ENCODE measurements around the gene TMEM218. TPM values are rescaled to one million over a fixed set of nuclear protein-coding genes. Genes with fewer than 3 reads are reported as not detected.

TMEM218 gene
- total RNA-seq, 1 experiment from 2014 or later: 17.9 TPM

DNA sequence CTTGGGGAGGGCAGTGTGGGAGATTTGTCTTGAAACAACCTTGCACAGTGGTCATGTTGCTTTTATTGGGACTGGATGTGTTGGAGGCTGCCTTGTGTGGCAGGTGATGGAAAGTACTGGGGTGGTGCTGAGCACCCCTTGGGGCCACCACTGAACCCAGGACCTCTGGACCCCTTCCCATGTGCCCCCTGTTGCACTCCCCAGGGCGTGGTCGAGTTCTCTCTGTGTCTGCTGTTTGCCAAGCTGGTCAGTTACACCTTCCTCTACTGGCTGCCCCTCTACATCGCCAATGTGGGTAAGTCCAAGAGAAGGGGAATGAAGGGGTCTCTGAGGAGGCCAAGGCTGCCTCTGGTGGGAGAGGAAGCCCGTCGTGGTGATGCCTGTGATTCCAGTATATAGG lies 29.4 kb downstream of the TMEM218 start:
- RAD21 ChIA-PET (ENCODE audit: low non-redundant PET in 1 of 2, low total read pairs in 2 of 2, uncharacterized antibody in 2 of 2, unreplicated experiment in 2 of 2): interaction anchor here in 1 of 2 experiments (1.1 kb wide), 1 partner anchor 9 kb away, joined by 3 read pairs; no protein-coding TSS in a partner anchor
- H3K27me3 ChIP-seq (ENCODE audit: insufficient read depth, low read length): no peaks in the 10 kb centered on the region
- intact Hi-C loops (cut with micrococcal nuclease): no loop called here
- DNase-seq (ENCODE audit: low read depth, low spot score) (no peak), ATAC-seq (no peak)
- no peaks in the 10 kb centered on the region for H4K20me1 ChIP-seq (ENCODE audit: insufficient read depth)
- no peaks in the 10 kb centered on the region for H3K9me2 ChIP-seq (ENCODE audit: insufficient read depth)
- no peaks in the 10 kb centered on the region for H3K79me2 ChIP-seq (ENCODE audit: insufficient read depth, low read length)
- no peak overlapping the region for H3K9ac ChIP-seq (ENCODE audit: low read length)
- BruUV-seq (replicated peaks): no TSS peak
- H3K4me3 ChIP-seq (replicated peaks in 1 of 2; ENCODE audit: low read depth in 1 of 2, low read length in 2 of 2): no peak overlapping the region
- CTCF ChIA-PET: interaction anchor here (1.4 to 3.0 kb wide), 2 partner anchors 9 to 109 kb away, joined by 4 to 10 read pairs; no protein-coding TSS in a partner anchor
- H3K36me3 ChIP-seq (ENCODE audit: control insufficient read depth in 1 of 2, insufficient read depth in 2 of 2, low read length in 2 of 2): no peaks in the 10 kb centered on the region
- no peaks in the 10 kb centered on the region for H3K9me3 ChIP-seq (ENCODE audit: control insufficient read depth in 1 of 2, insufficient read depth in 1 of 2, low read depth in 1 of 2, low read length in 2 of 2)
- no peak overlapping the region for H3K4me2 ChIP-seq (ENCODE audit: low read length)
- POLR2A ChIA-PET: interaction anchor here (1.0 to 1.3 kb wide), 2 partner anchors 9 to 12 kb away, joined by 4 to 7 read pairs; no protein-coding TSS in a partner anchor
- no peak overlapping the region for H2AFZ ChIP-seq (ENCODE audit: low read depth, low read length, poor library complexity, severe bottlenecking)
- peaks cover 8 to 61% of the 10 kb centered on the region in 2 experiments; a peak in 3 of 4 replicates for H3K4me1 ChIP-seq (ENCODE audit: control insufficient read depth in 1 of 2, insufficient read depth in 2 of 2, low read length in 2 of 2)
- TF ChIP-seq YY1 (IDR thresholded peaks at IDR 0.05; ENCODE audit: extremely low read depth, insufficient replicate concordance, low read depth, low read length) (no peak), EGR1 (IDR thresholded peaks at IDR 0.05; ENCODE audit: low read depth) (no peak), POLR2A (IDR thresholded peaks at IDR 0.05; ENCODE audit: borderline replicate concordance, extremely low read depth, insufficient read depth, insufficient read length) (no peak), ZNF274 (IDR thresholded peaks at IDR 0.05; ENCODE audit: low read depth, low read length) (no peak), FOSL1 (IDR thresholded peaks at IDR 0.05; ENCODE audit: low read depth) (no peak), TCF7L2 (IDR thresholded peaks at IDR 0.05; ENCODE audit: borderline replicate concordance, extremely low read depth, insufficient read depth, insufficient read length) (no peak), SRF (IDR thresholded peaks at IDR 0.05; ENCODE audit: low read depth) (no peak), REST (IDR thresholded peaks at IDR 0.05; ENCODE audit: low read depth) (no peak), EZH2phosphoT487 (IDR thresholded peaks at IDR 0.05; ENCODE audit: borderline replicate concordance) (no peak), SIN3A (IDR thresholded peaks at IDR 0.05; ENCODE audit: low read depth) (no peak), ELF1 (IDR thresholded peaks at IDR 0.05; ENCODE audit: borderline replicate concordance, low read depth) (no peak), SP1 (IDR thresholded peaks at IDR 0.05; ENCODE audit: low read depth) (no peak), RAD21 (IDR thresholded peaks at IDR 0.05; ENCODE audit: low read depth) (no peak), CEBPB (IDR thresholded peaks at IDR 0.05; ENCODE audit: low read depth) (no peak), ZBTB33 (IDR thresholded peaks at IDR 0.05; ENCODE audit: extremely low read depth, insufficient replicate concordance, low read length) (no peak), JUND (IDR thresholded peaks at IDR 0.05) (no peak), ZFX (IDR thresholded peaks at IDR 0.05) (no peak), POLR2AphosphoS5 (IDR thresholded peaks at IDR 0.05; ENCODE audit: low read depth, low read length) (no peak)
- TF ChIP-seq, protein P1, sequence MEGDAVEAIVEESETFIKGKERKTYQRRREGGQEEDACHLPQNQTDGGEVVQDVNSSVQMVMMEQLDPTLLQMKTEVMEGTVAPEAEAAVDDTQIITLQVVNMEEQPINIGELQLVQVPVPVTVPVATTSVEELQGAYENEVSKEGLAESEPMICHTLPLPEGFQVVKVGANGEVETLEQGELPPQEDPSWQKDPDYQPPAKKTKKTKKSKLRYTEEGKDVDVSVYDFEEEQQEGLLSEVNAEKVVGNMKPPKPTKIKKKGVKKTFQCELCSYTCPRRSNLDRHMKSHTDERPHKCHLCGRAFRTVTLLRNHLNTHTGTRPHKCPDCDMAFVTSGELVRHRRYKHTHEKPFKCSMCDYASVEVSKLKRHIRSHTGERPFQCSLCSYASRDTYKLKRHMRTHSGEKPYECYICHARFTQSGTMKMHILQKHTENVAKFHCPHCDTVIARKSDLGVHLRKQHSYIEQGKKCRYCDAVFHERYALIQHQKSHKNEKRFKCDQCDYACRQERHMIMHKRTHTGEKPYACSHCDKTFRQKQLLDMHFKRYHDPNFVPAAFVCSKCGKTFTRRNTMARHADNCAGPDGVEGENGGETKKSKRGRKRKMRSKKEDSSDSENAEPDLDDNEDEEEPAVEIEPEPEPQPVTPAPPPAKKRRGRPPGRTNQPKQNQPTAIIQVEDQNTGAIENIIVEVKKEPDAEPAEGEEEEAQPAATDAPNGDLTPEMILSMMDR (IDR thresholded peaks at IDR 0.05 in 2 of 3, conservative IDR thresholded peaks at IDR 0.05 in 1 of 3; ENCODE audit: borderline replicate concordance in 1 of 3, insufficient read depth in 1 of 3, low read depth in 2 of 3, low read length in 2 of 3): no peak
- no peak overlapping the region for H3K27ac ChIP-seq (ENCODE audit: low read depth, low read length)

Data from HCT116 (cell line).